OCI-LY1 (cell line): ENCODE measurements around the gene BCAR3.

Experiments
- CTCF ChIP-seq: fragments of 200-600 bp; sonication (generic), shearing (Covaris generic); IDR thresholded peaks from 2 replicates; pipeline ENCODE4 v1.5.1; 2017; ENCODE audit warnings: mild to moderate bottlenecking, antibody characterized with exemption, low read length, moderate library complexity, mixed read lengths
- EZH2 ChIP-seq: fragments of 200-600 bp; sonication (generic), shearing (Covaris generic); IDR thresholded peaks from 2 replicates; pipeline ENCODE4 v1.8.0; 2017; ENCODE audit warnings: borderline replicate concordance, mixed run types, mild to moderate bottlenecking, antibody characterized with exemption, low read length, moderate library complexity, mixed read lengths

DNA sequence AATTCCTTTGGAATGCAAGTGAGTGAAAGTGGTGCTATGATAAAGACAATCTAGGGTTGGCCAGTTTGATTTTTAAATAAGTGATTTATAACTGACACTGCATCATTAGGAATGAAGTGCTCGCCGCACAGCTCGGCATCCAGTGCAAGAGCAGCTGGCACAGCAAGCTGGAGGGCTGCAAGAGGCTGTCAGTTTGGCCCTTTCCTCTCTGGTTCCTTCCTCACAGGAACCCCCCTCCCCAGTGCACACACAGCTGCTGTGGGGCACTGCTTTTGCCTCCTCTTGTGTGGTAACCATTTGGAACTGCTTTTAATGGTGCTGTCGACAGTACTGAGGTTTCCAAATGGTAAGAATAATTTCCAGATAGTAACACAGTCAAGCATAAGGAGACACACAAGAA is 10.4 kb upstream of the BCAR3 start:
- TF ChIP-seq CTCF (no peak), EZH2 (no peak)
